DMS 273 (cell line): ENCODE measurements around the gene D2HGDH.
A peak's percentile ranks its signal among the peaks of the same experiment; 100 is the strongest.
"Not testable (repeated sequence)": the region's sequence is repeated elsewhere in the genome, so short reads cannot be mapped to it uniquely, and the experiment has no call there.

Experiments used
- DNase-seq: peaks from one replicate; lab custom pipeline; 2025; ENCODE audit not compliant: unreplicated experiment; lab: John Stamatoyannopoulos, UW

D2HGDH gene

GRCh38 chr2:241768251-241768711 is 33.9 kb downstream of the D2HGDH start:
- DNase-seq: no peak

GRCh38 chr2:241768850-241769249 is 34.4 kb downstream of the D2HGDH start:
- DNase-seq: no peak

GRCh38 chr2:241769819-241770184 is 35.4 kb downstream of the D2HGDH start:
- no peak for DNase-seq

DNA sequence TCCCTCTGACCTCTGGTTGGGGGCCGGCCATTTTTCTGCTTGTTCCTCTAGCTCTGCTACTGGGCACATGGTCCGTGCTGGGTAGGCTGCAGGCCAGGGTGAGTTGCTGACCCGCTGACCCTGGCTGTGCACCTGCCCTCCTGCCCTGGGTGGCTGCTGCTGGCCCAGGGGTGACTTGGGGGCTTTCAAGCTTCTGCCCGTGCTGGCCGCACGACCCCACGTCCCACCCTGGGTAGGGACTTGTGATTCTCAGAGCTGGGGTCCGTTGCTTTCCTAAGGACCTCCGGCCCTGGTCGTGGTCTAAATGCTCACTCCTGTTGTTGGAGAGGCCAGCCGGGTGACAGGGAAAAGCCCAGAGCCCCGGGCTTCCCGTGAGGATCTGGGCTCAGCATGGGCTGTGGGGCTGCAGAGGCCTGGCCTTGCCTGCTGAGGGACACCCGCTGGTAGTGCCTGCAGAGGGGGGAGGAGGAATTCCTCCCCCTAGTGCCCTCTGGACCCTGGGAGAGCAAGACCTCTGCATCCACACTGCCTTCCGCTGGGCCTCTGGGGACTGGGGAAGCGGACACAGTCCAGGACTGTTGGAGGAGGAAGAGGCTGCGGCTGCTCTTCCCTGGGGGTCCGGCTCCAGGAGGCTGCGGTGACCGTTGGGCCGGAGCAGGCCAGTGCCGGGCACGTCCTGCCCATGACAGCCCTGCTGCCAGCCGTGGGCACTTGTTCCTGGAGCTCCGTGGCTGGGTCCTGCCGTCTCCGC is 35.9 kb downstream of the D2HGDH start:
- no peak for DNase-seq

DNA sequence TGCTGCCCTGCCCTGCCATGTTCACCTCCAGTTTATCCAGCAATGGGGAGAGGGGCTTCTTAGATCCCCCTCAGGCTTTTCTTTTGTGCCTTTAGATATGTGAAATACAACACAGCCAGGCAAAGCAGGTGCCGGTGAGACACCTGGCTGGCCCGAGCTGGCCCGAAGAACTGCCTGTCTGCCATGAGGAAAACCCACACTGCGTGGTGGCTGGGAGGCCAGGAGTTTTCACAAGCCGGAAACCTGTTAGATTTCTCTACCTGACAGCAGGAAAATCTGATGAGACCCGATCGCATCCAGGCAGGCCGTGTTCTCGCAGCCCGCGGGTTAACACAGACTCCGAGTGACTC is 36.5 kb downstream of the D2HGDH start:
- DNase-seq: no peak

DNA sequence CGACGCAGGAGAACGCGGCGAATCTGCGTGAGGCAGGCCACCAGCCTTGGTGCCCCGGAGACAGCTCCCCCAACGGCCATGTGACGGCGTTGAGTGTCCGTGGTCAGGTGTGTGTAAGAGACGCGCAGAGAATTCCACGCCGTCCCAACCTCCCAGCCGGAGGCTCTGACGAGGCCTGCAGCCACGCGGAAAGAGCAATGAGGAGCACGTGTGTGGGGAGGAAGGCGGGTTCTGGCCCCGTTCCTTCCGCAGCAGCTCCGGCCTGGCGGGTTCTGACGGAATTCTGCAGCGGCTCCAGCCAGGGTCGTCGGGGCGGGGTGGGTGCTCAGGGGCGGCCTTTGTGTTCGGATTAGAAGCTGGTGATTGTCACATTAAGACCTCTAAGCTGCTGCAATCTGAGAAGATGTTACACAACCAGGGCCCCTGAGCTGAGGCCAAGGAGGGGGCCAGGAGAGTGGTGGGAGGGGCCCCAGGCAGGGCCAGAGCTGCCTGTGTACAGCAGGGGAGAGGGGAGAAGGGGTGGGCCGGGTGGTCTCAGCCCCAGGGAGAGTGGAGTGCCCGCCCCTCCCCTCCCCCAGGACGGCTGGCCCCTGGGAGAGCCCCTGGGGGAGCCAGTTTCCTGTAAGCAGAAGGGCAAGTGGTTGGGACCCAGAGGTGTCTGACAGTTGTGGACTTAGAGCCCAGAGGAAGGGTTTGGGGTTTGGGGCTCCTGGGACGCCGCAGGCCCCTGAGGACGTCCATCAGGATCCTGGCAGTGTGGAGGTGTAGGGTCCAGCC is 37.0 kb downstream of the D2HGDH start:
- no peak for DNase-seq

DNA sequence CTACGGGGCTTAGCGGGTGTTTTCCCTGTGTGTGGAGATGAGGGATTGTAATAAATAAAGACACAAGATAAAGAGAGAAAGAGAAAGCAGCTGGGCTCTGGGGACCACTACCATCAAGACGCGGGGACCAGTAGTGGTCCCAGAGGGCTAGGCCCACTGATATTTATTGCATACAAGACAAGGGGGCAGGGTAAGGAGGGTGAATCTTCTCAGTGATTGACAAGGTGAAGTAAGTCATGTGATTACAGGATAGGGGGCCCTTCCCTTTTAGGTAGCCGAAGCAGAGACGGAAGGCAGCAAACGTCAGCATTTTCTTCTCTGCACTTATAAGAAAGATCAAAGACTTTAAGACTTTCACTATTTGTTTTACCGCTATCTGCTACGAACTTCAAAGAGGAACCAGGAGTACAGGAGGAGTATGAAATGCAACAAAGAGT is 37.7 kb downstream of the D2HGDH start:
- no peak for DNase-seq

- DNase-seq: no peak
These were observed 39.3 kb downstream of the D2HGDH start for GRCh38 chr2:241773511-241774418.

GRCh38 chr2:241774419-241775222 is 40.2 kb downstream of the D2HGDH start:
- peak; percentile 71 for DNase-seq

DNA sequence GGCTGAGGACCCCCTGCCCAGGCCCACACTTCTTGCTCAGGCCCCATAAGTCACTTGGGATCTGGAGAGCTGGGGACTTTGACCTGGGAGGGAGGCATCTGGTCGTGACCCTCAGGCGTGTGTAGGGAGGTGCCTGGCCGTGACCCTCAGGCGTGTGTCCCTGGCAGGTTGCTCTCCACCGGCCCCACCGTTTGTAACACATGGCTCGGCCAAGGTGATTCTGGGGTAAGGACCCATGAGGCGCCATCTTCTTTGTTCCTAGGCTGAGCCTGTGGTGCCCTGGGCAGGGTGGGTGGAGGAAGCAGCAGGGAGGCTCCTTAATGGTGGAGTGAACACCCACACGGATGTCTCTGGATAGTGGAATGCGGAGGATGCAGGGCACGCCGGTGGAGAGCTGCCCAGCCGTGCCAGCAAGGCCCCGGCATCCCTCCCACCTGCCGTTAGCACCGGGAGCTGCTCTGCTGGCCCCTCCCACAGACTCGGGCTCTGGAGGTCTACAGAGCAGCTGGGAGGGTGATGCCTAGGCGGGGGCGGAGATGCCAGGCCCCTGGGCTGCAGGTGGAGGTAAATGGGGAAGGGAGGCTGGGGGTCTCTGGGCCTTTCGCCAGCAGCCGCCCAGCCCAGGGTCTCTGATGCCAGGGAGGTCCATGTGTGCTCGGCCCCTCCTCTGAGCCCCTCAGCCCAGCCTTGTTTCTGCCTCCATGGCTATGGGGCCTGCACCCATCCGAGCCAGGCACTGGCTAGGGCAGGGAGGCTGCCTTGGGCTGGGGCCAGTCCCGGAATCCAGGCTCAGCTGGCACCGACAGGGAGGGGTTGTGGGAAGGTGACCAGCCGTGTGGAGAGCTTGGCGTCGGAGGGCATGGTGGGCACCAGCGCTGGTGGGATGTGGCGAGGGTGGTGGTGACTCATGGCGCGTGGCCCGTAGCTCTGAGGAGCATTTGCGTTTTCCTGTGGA is 41.1 kb downstream of the D2HGDH start:
- no peak for DNase-seq

DNA sequence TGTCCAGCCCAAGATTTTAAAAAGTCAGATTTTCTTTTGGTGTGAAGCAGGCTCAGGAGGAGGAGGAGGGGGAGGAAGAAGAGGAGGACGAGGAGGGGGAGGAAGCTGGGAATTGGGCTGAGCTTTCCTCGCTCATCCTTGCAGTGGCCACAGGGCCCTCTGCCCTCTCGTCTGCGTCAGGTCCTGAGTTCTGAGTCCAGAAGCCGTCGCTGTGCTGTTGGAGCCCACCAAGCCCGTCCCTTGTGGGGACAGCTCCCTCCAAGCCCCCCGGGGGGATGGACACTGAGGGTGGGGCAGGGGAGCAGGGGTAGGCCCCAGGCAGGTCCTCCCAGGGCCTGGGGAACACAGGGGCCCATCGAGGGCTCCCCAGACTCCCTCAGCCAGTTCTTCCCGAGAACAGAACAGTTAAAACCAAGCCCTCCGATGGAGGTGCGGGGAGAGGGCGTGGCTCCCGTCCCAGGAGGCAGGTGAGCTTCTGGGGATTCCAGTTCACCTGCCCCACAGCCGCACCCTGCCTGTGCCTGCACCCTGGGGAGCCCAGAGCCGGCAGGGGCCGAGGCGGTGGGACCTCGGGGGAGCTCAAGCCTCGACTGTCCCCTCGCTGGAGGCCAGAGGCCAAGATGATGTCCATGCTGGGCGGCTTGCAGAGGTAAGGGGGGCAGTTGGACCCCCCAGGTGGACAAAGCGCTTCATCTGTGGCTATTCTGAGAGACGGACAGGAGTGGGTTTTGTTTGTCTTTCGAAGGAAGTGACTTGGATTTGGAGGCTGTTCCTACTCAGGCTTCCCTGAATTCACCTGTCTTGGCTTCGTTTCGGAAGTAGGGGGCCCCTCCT is 42.1 kb downstream of the D2HGDH start, which contains the start of gene GAL3ST2:
TSS of gene GAL3ST2 (plus strand) at position 487 of the 834 bp plus-strand sequence. CDS start at position 621, 134 bp downstream.
- DNase-seq: no peak

DNA sequence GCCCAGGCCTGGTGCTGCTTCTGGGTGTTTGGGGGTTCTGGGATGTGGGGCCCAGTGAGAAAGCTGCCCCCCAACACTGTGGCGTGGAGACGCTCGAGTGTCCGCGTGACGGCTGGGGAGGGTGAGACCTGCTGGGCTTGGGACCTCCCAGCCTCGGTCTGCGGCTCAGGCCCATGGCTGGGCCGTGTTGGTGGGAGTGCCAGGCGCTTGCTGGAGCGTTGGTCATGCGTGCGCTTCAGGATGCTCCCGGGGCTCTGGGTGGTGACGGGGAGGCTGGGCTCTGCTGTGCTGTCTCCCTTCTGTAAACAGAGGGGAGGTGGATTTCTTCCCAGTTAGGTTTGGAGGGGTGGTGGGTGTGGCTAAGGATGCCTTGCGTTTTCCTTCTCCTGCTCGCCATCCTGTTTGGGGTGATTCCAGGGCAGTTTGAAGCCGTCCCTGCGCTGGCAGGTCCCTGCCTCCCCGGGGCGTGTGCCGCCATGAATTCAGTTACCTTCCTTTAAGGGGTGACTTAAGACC is 42.8 kb downstream of the D2HGDH start:
- DNase-seq: no peak

- no peak for DNase-seq
These were observed 43.5 kb downstream of the D2HGDH start for GRCh38 chr2:241777686-241778627.

DNA sequence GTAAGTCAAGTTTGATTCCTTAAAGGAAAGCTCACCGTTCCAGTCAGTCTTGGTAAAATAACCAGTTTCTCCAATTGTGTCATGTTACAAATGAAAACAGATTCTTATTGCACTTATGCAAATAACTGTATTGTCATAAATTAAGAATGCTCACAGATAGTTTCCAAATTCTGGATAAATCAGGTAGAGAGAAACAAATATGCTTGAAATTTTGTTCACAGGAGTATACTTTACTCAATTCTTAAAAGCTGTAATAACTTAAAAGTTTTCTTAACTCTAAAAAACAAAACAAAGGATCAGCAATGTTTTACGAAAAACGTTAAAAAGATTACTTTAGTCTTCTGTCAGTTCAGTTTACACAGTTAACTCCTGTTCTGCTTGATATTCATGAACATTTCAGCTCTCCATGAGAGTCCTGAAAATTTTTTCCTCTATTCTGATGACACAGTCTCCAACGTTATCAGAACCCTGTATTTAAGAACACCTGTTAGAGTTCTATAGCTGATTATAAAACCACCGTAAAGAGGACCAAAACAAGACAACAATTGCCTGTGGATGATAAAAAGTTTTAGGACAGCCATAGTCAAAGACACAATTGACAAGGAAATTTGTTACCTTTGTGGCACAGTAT is 46.6 kb downstream of the D2HGDH start:
- DNase-seq: no peak

DNA sequence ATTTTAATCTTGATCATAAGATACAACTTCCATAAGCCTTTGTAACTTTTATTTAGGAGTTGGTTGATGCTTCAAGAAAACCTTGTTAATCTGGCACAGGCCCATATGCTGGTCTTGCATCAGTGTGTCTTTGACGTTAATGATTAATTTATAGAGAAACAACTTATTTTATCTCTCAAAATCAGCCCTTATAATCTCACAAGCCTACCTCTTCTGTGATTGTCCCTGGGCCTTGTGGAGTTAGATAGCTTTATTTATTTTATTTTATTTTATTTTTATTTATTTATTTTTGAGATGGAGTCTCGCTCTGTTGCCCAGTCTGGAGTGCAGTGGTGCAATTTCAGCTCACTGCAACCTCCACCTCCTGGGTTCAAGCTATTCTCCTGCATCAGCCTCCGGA is 47.6 kb downstream of the D2HGDH start:
- DNase-seq: not testable (repeated sequence)

GRCh38 chr2:241788135-241788534 is 53.7 kb downstream of the D2HGDH start:
- DNase-seq: no peak

GRCh38 chr2:241788572-241788971 is 54.1 kb downstream of the D2HGDH start:
- no peak for DNase-seq
